ENCODE data around the gene PLCD3. TPM values are rescaled to one million over a fixed set of nuclear protein-coding genes. Genes with fewer than 3 reads are reported as not detected.
A peak's percentile ranks its signal among the peaks of the same experiment; 100 is the strongest.

PLCD3 gene
- 74.3 and 88.5 TPM in 2 replicates for total RNA-seq (2022)
- percentile 61 among the genes with signal in this experiment for Bru-seq, nascent RNA
- percentile 66 among the genes with signal in this experiment for BruChase-seq, experiment 1, labeled RNA remaining after a 2-hour chase
- BruChase-seq, experiment 2, labeled RNA remaining after a 6-hour chase = percentile 74 among the genes with signal in this experiment
- long read RNA-seq, full-length matches to known transcripts = 7 of 20 reads
- long read RNA-seq, partial matches to known transcripts = 6 of 20 reads
- long read RNA-seq, other reads (novel, unspliced or antisense) = 7 of 20 reads

- Mint-ChIP-seq H3K9me3 (ENCODE audit: unreplicated experiment) (no peaks in the 10 kb centered on the region), H3K27me3 (ENCODE audit: insufficient read depth, unreplicated experiment) (no peaks in the 10 kb centered on the region), H3K36me3 (ENCODE audit: insufficient read depth, unreplicated experiment) (peaks cover 44% of the 10 kb centered on the region), H3K4me1 (ENCODE audit: low read depth, unreplicated experiment) (peaks cover 33% of the 10 kb centered on the region), H3K27ac (ENCODE audit: unreplicated experiment) (peak within 1 kb of the TSS; percentile 75), H3K4me3 (ENCODE audit: unreplicated experiment) (peak within 1 kb of the TSS; percentile 83)
- intact Hi-C loops (cut with micrococcal nuclease; ENCODE audit: unreplicated experiment) = loop anchor here (2.0 to 10.0 kb wide), 3 partner anchors 33 to 357 kb away; no protein-coding TSS in a partner anchor
- no peaks in the 10 kb centered on the region for H3K9me3 ChIP-seq
- POLR2A ChIA-PET = no interaction called here
- peak within 1 kb of the TSS; percentile 85 for H3K4me3 ChIP-seq (ENCODE audit: low read depth, low read length)
- no peak for TF ChIP-seq CTCF (IDR thresholded peaks at IDR 0.05; ENCODE audit: insufficient read depth in 1 of 2, low read depth in 1 of 2, low read length in 1 of 2, severe bottlenecking in 1 of 2, unreplicated experiment in 1 of 2)
- H3K27me3 ChIP-seq (replicated peaks; ENCODE audit: control insufficient read depth, insufficient read depth, low read length) = no peaks in the 10 kb centered on the region
- DNase-seq = no peak
- BruUV-seq (replicated peaks) = no TSS peak
- CTCF ChIA-PET = interaction anchor here (0.6 to 1.0 kb wide), 5 partner anchors 20 to 1126 kb away, joined by 3 to 6 read pairs (median 4); no protein-coding TSS in a partner anchor
- H3K4me1 ChIP-seq = peaks cover 49% of the 10 kb centered on the region
- peaks cover 1% of the 10 kb centered on the region; the same call in 1 of the 2 replicates for H3K36me3 ChIP-seq (ENCODE audit: control insufficient read depth, insufficient read depth, low read length)
Measured at GRCh38 chr17:45132320-45132571, at the start of gene PLCD3. PLCD3 (minus strand) TSS chr17:45132515; CDS start chr17:45132410, 105 bp downstream.

GRCh38 chr17:45177563-45177962 lies 45.2 kb upstream of the PLCD3 start:
- intact Hi-C loops (cut with micrococcal nuclease; ENCODE audit: unreplicated experiment) = no loop called here
- Histone ChIP-seq H3K4me3 (ENCODE audit: low read depth, low read length) (no peak overlapping the region), H3K27me3 (replicated peaks; ENCODE audit: control insufficient read depth, insufficient read depth, low read length) (no peaks in the 10 kb centered on the region), H3K4me1 (peaks cover 38% of the 10 kb centered on the region), H3K36me3 (ENCODE audit: control insufficient read depth, insufficient read depth, low read length) (no peaks in the 10 kb centered on the region), H3K9me3 (no peaks in the 10 kb centered on the region)
- ChIA-PET POLR2A (no interaction called here), CTCF (no interaction called here)
- BruUV-seq (replicated peaks) = no TSS peak
- no peaks in the 10 kb centered on the region for H3K27me3 Mint-ChIP-seq (ENCODE audit: insufficient read depth, unreplicated experiment)
- no peak for TF ChIP-seq CTCF (IDR thresholded peaks at IDR 0.05; ENCODE audit: insufficient read depth in 1 of 2, low read depth in 1 of 2, low read length in 1 of 2, severe bottlenecking in 1 of 2, unreplicated experiment in 1 of 2)
- H3K4me3 Mint-ChIP-seq (ENCODE audit: unreplicated experiment) = no peak overlapping the region
- peaks cover 9% of the 10 kb centered on the region for H3K36me3 Mint-ChIP-seq (ENCODE audit: insufficient read depth, unreplicated experiment)
- no peak for DNase-seq
- peaks cover 25% of the 10 kb centered on the region for H3K4me1 Mint-ChIP-seq (ENCODE audit: low read depth, unreplicated experiment)
- H3K27ac Mint-ChIP-seq (ENCODE audit: unreplicated experiment) = no peak overlapping the region
- no peaks in the 10 kb centered on the region for H3K9me3 Mint-ChIP-seq (ENCODE audit: unreplicated experiment)

GRCh38 chr17:45175759-45176115 lies 43.4 kb upstream of the PLCD3 start:
- H3K9me3 Mint-ChIP-seq (ENCODE audit: unreplicated experiment) = no peaks in the 10 kb centered on the region
- H3K27me3 Mint-ChIP-seq (ENCODE audit: insufficient read depth, unreplicated experiment) = no peaks in the 10 kb centered on the region
- ChIA-PET POLR2A (interaction anchor here (0.6 to 8.1 kb wide), 11 partner anchors 15 to 621 kb away, joined by 3 to 183 read pairs (median 7); partner anchors contain the start of genes ACBD4, HEXIM1, HEXIM2 and NMT1), CTCF (interaction anchor here (0.6 to 2.4 kb wide), 12 partner anchors 12 to 250 kb away, joined by 3 to 53 read pairs (median 8); partner anchors contain the start of genes ACBD4, HEXIM1 and HEXIM2)
- intact Hi-C loops (cut with micrococcal nuclease; ENCODE audit: unreplicated experiment) = loop anchor here (1.0 kb wide), 3 partner anchors 14 to 27 kb away; partner anchors contain the start of genes HEXIM1 and HEXIM2
- H3K9me3 ChIP-seq = no peaks in the 10 kb centered on the region
- H3K4me3 Mint-ChIP-seq (ENCODE audit: unreplicated experiment) = peak overlapping the region; percentile 57
- no peak for DNase-seq
- TSS peak; percentile 42 for BruUV-seq (replicated peaks)
- no peaks in the 10 kb centered on the region for H3K27me3 ChIP-seq (replicated peaks; ENCODE audit: control insufficient read depth, insufficient read depth, low read length)
- H3K4me1 Mint-ChIP-seq (ENCODE audit: low read depth, unreplicated experiment) = peaks cover 25% of the 10 kb centered on the region
- peaks cover 54% of the 10 kb centered on the region for H3K4me1 ChIP-seq
- H3K27ac Mint-ChIP-seq (ENCODE audit: unreplicated experiment) = peak overlapping the region; percentile 89
- H3K4me3 ChIP-seq (ENCODE audit: low read depth, low read length) = no peak overlapping the region
- H3K36me3 ChIP-seq (ENCODE audit: control insufficient read depth, insufficient read depth, low read length) = no peaks in the 10 kb centered on the region
- H3K36me3 Mint-ChIP-seq (ENCODE audit: insufficient read depth, unreplicated experiment) = peaks cover 25% of the 10 kb centered on the region
- no peak for TF ChIP-seq CTCF (IDR thresholded peaks at IDR 0.05; ENCODE audit: insufficient read depth in 1 of 2, low read depth in 1 of 2, low read length in 1 of 2, severe bottlenecking in 1 of 2, unreplicated experiment in 1 of 2)
